Fibroblast of skin of left quadriceps (primary cell): Measurements from ENCODE around the gene ZNF521.
"Not testable (repeated sequence)": the region's sequence is repeated elsewhere in the genome, so short reads cannot be mapped to it uniquely, and the experiment has no call there.

Source experiments
- DNase-seq, 2 experiments: peaks; one replicate each; pipeline ENCODE4 v3.0.0-alpha.2; 2013; ENCODE audit warnings: low read depth in 2 of 2

ZNF521 gene

GRCh38 chr18:25289001-25289631 lies 62.9 kb downstream of the ZNF521 start:
- DNase-seq, result peak; percentile 97

DNA sequence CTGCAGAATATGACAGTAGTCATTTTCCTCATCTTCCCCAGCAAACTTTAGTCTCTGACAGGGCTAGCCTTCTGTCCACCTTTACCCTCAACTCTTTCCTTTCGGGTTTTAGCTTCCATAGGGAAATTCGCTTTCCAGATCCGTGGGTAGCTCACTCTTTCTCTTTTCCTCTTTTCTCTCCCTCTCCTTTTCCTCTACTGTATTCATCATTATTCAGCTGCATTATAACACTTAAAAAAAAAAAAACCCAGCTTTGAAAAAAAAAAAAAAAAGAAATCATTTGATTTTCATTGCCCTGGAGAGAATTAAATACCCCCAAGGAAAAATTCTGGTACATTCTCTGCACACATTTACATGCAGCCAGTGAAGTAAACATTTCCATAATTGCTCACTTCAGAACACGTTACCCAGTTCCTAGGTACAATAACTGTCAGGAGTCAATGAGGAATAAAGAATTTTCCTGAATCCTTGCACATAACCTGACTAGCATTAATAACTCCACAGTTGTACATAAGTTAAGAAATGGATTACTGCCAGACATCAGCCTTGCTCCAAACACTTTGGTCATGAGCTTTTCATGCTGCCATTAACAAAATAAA lies 63.5 kb downstream of the ZNF521 start:
- DNase-seq, result no peak

DNA sequence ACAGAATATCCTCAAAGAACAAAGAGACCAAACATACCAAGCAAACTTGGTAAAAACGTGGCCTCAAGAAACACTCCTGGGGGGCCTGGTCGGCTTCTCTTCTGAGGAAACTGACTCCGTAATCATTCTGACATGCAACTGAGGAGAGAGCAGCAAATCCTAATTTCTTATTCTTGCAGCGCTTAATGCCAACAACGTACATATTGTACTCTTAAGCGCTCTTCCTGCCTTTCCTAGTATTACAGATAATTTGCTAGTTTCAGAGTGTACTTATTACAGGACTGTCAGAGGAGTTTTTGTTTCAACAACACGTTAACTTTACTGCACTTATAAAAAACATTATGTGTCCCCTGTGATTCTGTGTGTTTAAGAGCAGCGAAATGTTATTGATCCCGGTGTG lies 64.9 kb downstream of the ZNF521 start:
- DNase-seq, result no peak

GRCh38 chr18:25284861-25285550 lies 67.0 kb downstream of the ZNF521 start:
- peak; percentile 70 to 71 for DNase-seq

DNA sequence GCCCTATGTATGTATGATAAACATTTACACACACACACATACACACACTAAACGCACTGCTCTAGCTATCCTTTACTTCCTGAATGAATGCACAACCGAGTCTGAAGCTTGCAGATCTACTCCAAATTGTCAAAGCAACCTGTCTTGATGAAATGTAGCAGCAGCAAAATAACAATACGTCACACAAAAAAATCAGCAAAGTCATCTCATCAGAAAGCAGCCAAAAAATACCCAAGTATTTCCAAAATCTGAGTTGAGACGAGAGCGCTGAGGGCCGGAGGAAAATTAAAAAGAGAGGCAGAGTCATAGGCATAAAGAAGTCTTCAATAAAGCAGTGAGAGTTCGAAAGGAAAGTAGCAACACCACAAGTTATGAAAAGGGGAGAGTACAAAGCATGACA lies 67.7 kb downstream of the ZNF521 start:
- DNase-seq, result no peak

- DNase-seq, result no peak
Measured at GRCh38 chr18:25283781-25284180, 68.2 kb downstream of the ZNF521 start.

DNA sequence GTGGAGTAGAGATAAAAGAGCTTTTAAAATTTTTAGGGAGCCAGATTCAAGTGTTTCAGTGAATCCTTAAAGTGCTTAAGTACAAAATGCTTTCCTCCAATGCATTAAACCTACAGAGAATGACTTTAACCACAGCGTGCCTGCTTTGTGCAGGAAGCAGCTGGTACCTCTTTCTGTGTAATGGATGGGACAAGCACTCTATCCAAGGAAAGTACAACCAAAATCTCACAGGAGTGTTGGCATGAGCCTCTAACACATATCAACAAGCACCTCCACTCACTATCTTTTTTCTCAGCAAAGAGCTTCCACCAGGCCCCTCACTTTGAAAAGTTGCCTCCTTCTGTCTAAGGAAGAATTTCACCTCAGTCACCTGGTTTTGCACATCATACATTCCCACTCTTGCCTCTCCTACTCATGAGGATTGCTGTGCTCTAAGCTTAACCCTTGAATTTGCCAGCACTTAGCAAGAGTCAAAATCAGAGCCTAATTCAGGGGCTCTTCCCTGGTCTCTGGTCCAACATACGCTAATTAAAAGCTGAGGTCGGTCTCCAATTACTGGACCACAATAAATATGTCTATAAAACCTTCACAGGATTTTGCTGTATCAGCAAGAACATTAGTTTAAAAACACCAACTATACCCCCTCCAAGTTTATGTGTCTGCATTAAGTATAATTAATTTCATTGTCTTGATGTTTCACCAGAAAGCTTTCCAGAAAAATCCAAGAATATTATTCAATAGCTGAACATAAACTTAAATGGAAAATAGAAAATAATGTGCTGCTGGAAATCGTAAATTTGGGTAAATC lies 68.9 kb downstream of the ZNF521 start:
- DNase-seq, result no peak

DNA sequence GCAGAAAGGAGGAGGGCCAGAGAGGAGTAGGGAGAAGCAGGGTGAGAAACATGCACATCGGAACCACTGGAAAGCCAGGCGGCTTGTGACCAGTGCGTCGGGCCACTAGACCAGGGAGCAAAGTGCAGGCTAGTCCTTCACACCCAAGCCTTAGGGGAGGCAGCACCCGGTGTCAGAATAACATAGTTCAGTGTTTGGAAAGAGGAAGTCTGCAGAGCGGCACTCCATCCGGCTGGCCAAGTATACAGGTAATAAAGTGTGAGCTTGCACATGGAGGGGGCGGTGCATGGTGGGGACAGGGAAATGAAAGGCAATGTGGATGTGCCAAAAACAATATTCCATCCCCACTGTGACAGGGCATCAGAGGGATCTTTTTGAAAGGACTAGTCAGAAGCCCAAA lies 69.7 kb downstream of the ZNF521 start:
- no peak for DNase-seq

DNA sequence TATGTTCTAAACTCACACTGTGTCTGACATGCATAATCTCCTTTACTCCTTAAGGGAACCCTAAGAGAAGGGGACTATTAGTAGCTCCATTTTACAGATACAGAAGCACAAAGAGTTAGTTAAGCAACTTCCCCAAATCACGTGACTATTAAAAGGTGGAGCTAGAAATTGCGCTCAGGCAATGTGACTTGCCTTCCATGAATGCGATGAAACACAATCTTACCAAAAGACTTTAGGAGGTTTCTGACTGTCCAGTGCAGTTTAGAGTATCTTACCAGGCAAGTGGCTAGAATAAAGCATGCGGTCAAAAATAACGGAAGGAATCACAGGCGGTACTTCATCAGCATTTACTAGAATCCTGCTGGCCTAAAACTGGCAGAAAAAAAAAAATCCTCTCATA lies 70.4 kb downstream of the ZNF521 start:
- no peak for DNase-seq

DNA sequence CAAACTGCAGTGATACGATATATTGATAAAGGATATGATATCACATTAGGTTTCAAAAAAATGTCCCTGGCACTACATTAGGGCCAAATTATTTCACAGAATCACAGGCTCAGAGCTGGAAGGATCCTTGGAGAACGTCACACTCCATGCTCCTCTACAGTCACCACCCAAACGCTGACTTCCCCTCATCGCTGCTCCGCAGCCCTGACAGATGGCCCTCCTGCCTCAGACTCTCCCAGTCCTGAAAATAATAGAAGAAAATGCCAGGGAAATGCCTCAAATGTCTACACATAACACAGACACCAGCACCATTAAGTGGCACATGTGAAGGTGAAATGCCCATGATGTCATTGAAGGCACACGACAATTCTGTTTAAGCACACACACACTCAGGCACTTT lies 72.0 kb downstream of the ZNF521 start:
- no peak for DNase-seq

DNA sequence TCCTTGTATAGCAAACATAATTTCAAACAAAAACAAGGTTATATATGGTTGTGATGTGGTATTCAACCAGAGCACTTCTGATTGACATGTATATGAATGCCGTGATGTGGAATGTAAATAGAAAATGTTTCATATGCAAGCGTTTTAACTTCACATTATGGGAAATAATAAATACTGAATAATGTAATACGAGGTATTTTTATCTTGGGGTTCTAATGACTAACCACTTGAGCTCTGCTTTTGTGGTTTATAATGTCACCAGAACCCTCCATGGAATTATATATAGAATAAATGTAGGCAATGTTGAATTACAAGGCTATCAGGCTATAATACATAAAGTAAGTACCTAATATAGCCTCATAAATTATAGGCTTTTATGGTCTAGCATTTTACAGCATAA lies 72.4 kb downstream of the ZNF521 start:
- DNase-seq, result peak in 1 of 2 experiments; percentile 36

DNA sequence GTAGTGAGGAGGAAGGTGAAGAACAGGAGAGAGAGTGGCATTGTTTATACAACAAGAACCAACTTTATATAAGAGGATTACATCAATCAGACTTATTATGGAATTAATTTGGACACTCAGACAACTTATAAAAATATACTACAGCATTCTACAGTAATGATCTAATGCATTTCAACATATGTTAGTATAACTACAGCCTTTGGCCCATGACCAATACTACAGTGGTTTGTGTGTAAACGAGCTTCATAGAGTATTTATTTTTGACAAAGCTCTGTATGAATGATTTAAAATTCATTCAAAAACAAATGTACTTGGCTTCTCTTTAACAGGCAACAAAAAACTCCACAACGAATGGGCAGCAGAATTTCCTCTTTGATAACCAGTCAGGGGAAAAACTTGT lies 72.8 kb downstream of the ZNF521 start:
- DNase-seq, result peak in 1 of 2 experiments; percentile 56

- DNase-seq, result no peak
Measured at GRCh38 chr18:25278394-25278793, 73.6 kb downstream of the ZNF521 start.

DNA sequence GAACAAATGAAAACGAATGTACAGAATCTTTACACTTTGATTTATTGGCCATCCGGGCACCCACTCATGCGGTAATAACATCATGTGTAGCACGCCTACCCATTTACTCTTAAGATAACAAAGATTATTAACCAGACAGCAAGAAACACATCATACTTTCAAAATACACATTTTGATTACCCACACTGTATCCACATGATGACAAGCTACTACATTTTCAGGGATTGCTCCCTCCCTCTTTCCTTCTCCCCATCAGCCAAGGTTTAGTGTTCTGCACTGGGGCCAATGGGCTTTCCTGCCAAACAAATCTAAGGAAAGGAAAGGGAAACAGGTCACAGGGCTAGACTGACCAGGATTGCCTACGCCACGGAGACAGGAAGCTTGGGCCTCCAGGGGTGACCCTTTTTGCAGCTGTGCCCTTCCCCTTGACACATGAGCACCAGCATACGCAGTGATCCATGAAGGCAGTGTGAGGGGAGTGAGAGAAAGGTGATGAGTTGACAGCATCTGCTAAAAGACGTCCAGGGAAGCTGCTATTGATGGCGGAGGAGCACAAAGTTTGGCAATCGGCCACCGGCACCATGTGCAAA lies 76.5 kb downstream of the ZNF521 start:
- no peak for DNase-seq

- no peak for DNase-seq
Measured at GRCh38 chr18:25274926-25275325, 77.0 kb downstream of the ZNF521 start.

GRCh38 chr18:25266931-25267527 lies 84.9 kb downstream of the ZNF521 start:
- DNase-seq, result not testable (repeated sequence)

GRCh38 chr18:25262920-25263319 lies 89.0 kb downstream of the ZNF521 start:
- no peak for DNase-seq

DNA sequence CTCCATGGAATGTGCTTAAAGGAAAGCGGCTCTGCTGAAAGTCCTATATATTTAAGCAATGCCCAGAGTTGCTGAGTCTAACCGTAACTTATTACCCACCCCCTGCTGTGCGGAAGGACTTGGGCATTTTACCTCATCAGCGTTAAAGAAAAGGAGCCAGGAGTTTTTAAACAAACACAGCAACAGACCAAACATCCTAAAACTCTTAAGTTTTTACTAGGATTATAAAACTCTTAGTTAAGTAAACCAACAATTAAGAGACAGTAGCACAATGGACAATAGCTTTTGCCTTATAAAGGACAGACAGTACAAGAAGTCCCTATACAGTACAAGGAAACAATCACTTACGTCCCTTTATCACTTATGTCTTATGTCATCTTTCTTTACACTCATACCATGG lies 90.2 kb downstream of the ZNF521 start:
- DNase-seq, result no peak

DNA sequence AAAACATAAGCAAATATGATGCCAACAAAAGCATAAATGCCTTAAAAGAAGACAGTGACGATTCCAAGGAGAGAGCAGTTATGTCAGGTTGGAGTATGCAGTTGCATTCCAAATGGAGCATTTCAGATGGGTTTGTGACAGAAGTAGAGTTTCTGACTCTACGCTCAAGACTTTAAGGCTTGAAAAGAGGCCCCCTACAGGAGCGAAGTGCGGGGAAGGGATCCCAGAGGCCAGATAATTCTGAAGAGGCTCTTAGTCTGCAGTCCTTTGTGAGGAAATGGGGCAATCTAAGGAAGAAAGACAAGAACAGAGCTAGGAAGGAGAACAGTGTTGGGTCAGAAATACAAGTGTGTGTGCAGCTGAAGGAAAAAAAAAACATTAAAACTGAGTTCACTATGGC lies 95.5 kb downstream of the ZNF521 start:
- DNase-seq, result no peak

DNA sequence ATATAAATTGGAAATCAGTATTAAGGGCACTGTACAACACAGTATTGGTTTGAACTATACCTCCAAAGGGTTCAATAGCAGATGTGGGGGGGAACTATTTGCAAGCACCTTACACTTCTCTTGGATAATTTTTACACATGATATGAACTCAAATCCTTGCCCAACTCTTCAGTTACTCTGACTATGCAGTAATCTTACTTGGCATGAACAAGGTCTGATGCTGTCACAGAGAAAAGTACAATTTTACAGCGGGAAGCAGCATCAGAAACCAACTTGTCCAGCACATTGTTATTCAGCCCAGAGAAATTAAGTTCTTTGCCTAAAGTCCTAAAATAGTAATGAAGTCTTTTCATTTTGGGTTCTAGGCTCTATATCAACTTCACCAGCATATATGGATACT lies 98.2 kb downstream of the ZNF521 start:
- DNase-seq, result no peak

DNA sequence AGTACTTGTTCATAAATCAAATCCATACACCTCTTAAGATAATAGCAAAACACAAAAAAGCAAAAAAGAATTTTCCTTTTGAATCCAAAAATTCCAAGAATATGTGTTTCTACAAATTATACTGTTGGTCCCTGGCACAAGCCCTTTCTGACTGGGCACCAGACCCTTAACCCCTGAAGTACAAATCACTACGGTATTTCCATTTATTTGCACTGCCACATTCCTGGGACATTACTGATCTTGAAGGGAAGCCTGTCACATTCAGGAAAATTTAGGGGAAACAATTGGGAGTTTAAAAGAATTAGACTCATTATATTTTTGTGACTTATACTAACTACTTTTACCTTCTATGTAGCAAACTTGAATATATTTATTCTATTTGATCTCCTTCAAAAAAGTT lies 98.8 kb downstream of the ZNF521 start:
- DNase-seq, result no peak

- DNase-seq, result no peak
Measured at GRCh38 chr18:25251068-25251467, 100.9 kb downstream of the ZNF521 start.
